Spleen (tissue), 11 donors: ENCODE data around the gene CTTNBP2NL. TPM values are rescaled to one million over a fixed set of nuclear protein-coding genes. Genes with fewer than 3 reads are reported as not detected.

Experiments used
- DNase-seq: peaks from one replicate; pipeline ENCODE4 v3.0.0-alpha.2; 2020
- H3K27ac ChIP-seq, 8 donors: fragments of 200-600 bp; sonication (generic) in 7 of 8; 1 replicate in 4 of 8; 2 replicates in 4 of 8; pipeline versions ENCODE4 v1.5.0 to v1.8.0; 2016 to 2021; ENCODE audit warnings: inconsistent platforms in 4 of 8, mild to moderate bottlenecking in 4 of 8, moderate library complexity in 1 of 8
- H3K27me3 ChIP-seq, 7 donors: fragments of 200-600 bp; sonication (generic) in 6 of 7; replicated peaks in 1 of 7; 1 replicate in 4 of 7; 2 replicates in 3 of 7; pipeline versions ENCODE4 v1.5.0 to v1.8.0; 2016 to 2021; ENCODE audit warnings: inconsistent platforms in 3 of 7, mild to moderate bottlenecking in 1 of 7
- H3K36me3 ChIP-seq, 6 donors: fragments of 200-600 bp; sonication (generic) in 5 of 6; 1 replicate in 4 of 6; 2 replicates in 2 of 6; pipeline versions ENCODE4 v1.5.0 to v1.8.0; 2016 to 2021; ENCODE audit warnings: inconsistent platforms in 2 of 6
- H3K4me1 ChIP-seq, 6 donors: fragments of 200-600 bp; sonication (generic) in 5 of 6; 1 replicate in 3 of 6; 2 replicates in 3 of 6; pipeline versions ENCODE4 v1.5.0 to v1.8.0; 2016 to 2021; ENCODE audit warnings: inconsistent platforms in 3 of 6
- H3K4me3 ChIP-seq, 8 donors: fragments of 200-600 bp; sonication (generic) in 7 of 8; 1 replicate in 4 of 8; 2 replicates in 4 of 8; pipeline versions ENCODE4 v1.5.0 to v1.8.0; 2016 to 2021; ENCODE audit warnings: inconsistent platforms in 4 of 8, mild to moderate bottlenecking in 4 of 8, moderate library complexity in 2 of 8
- H3K9me3 ChIP-seq, 8 donors: fragments of 200-600 bp; sonication (generic) in 7 of 8; 1 replicate in 4 of 8; 2 replicates in 4 of 8; pipeline versions ENCODE4 v1.5.0 to v1.8.0; 2016 to 2021; ENCODE audit warnings: inconsistent platforms in 4 of 8
- CTCF ChIP-seq, 11 experiments: fragments of 200-600 bp in 7 of 11; fragments of 450-650 bp in 4 of 11; sonication (generic) in 4 of 11; IDR thresholded peaks in 8 of 11; conservative IDR thresholded peaks in 3 of 11; 1 replicate in 7 of 11; 2 replicates in 4 of 11; pipeline versions ENCODE4 v1.4.0 to v1.8.0; 2016 to 2021; ENCODE audit warnings: antibody characterized with exemption in 11 of 11, inconsistent platforms in 4 of 11, mild to moderate bottlenecking in 1 of 11
- POLR2A ChIP-seq, 3 donors: fragments of 450-650 bp; IDR thresholded peaks; one replicate each; pipeline ENCODE4 v1.5.1; 2017; ENCODE audit warnings: antibody characterized with exemption in 3 of 3, mild to moderate bottlenecking in 1 of 3
- POLR2AphosphoS5 ChIP-seq, 3 donors: sonication (generic); formaldehyde crosslinking; IDR thresholded peaks; one replicate each; pipeline ENCODE4 v1.5.1; 2017; ENCODE audit warnings: antibody characterized with exemption in 3 of 3
- WGBS, 5 donors: extraction: QIAGEN DNeasy Blood & Tissue Kit in 3 of 5; methylation state at CpG; one replicate each; pipeline versions ENCODE4 v1.1.5 to v1.1.7; 2013 to 2018; 5-methylcytosine and 5-hydroxymethylcytosine counted together
- intact Hi-C: fragments of 100-400 bp; cut with DNase I; formaldehyde crosslinking; loops from one replicate; pipeline ENCODE4 v1.15.0; 2023; ENCODE audit warnings: low total_unique reads
- polyA plus RNA-seq, 3 donors: library from polyadenylated mRNA; stranded (reverse); fragments of 200-250 nt; gene quantifications; one replicate each; pipeline ENCODE4 v1.2.1, GENCODE V29; 2013
- total RNA-seq, 7 donors: library from RNA; depleted of rRNA in 3 of 7; stranded (reverse); fragments of >200 nt in 3 of 7; fragmentation: NEBNext Ultra II Directional in 4 of 7; extraction: Animal tissue kit (Norgen Biotek cat#: 25700) in 4 of 7; gene quantifications; one replicate each; pipeline versions ENCODE4 v1.1.0 to v1.2.1, GENCODE V29; 2016 to 2021
- donor health status: healthy with polysubstance abuse.
- donor health status: DM: no; HTN: no; CAD: no; lungs with moderate emphysema.
- donor health status: DM: no; HTN: no; CAD: no.
- donor health status: Bipolar disorder and iron deficiency.
- donor health status: healthy.
- donor health status: DM: no; HTN: no; CAD: no.
- donor health status: DM: yes; HTN: yes; CAD: no.

Gene CTTNBP2NL
- total and polyA plus RNA-seq, 10 donors, result 1.9 to 48.1 (median 24.0) TPM

GRCh38 chr1:112453876-112454275 lies 57.9 kb downstream of the CTTNBP2NL start:
- TF ChIP-seq POLR2AphosphoS5 (IDR thresholded peaks at IDR 0.05) (no peak), POLR2A (IDR thresholded peaks at IDR 0.05) (no peak), CTCF (IDR thresholded peaks at IDR 0.05 in 8 of 11, conservative IDR thresholded peaks at IDR 0.05 in 3 of 11) (no peak)
- WGBS, 5 donors, result 83 to 95% (median 88%) methylated on average over 1 of the region's 1 CpG
- Histone ChIP-seq H3K27me3 (no peaks in the 10 kb centered on the region), H3K9me3 (no peaks in the 10 kb centered on the region), H3K4me1 (no peaks in the 10 kb centered on the region), H3K27ac (no peak overlapping the region), H3K36me3 (peaks cover 0 to 46% (median 14%) of the 10 kb centered on the region in 6 donors), H3K4me3 (no peak overlapping the region)
- DNase-seq, result no peak
- intact Hi-C loops, result no loop called here

GRCh38 chr1:112454316-112454715 lies 58.3 kb downstream of the CTTNBP2NL start:
- 83 to 91% (median 86%) methylated on average over 3 of the region's 3 CpGs for WGBS, 5 donors
- H3K27ac ChIP-seq, result no peak overlapping the region
- H3K4me3 ChIP-seq, result no peak overlapping the region
- no peaks in the 10 kb centered on the region for H3K27me3 ChIP-seq
- intact Hi-C loops, result no loop called here
- no peak for TF ChIP-seq POLR2AphosphoS5 (IDR thresholded peaks at IDR 0.05)
- TF ChIP-seq POLR2A (IDR thresholded peaks at IDR 0.05), result no peak
- no peak for TF ChIP-seq CTCF (IDR thresholded peaks at IDR 0.05 in 8 of 11, conservative IDR thresholded peaks at IDR 0.05 in 3 of 11)
- no peaks in the 10 kb centered on the region for H3K9me3 ChIP-seq
- peaks cover 0 to 41% (median 13%) of the 10 kb centered on the region in 6 donors for H3K36me3 ChIP-seq
- no peak for DNase-seq
- peaks cover 0 to under 1% (median 0%) of the 10 kb centered on the region in 6 donors for H3K4me1 ChIP-seq

GRCh38 chr1:112457241-112457640 lies 61.2 kb downstream of the CTTNBP2NL start:
- Histone ChIP-seq H3K27ac (no peak overlapping the region), H3K4me3 (no peak overlapping the region), H3K27me3 (no peaks in the 10 kb centered on the region), H3K36me3 (peaks cover 0 to 41% (median 12%) of the 10 kb centered on the region in 6 donors), H3K4me1 (peaks cover 0 to 14% (median 2%) of the 10 kb centered on the region in 6 donors), H3K9me3 (no peaks in the 10 kb centered on the region)
- DNase-seq, result no peak
- WGBS, 5 donors, result 81 to 90% (median 87%) methylated on average over 2 of the region's 2 CpGs
- intact Hi-C loops, result no loop called here
- TF ChIP-seq CTCF (IDR thresholded peaks at IDR 0.05 in 8 of 11, conservative IDR thresholded peaks at IDR 0.05 in 3 of 11) (no peak), POLR2AphosphoS5 (IDR thresholded peaks at IDR 0.05) (no peak), POLR2A (IDR thresholded peaks at IDR 0.05) (no peak)

- H3K4me3 ChIP-seq, result no peak overlapping the region
- intact Hi-C loops, result no loop called here
- peaks cover 0 to 21% (median 7%) of the 10 kb centered on the region in 6 donors for H3K4me1 ChIP-seq
- no peak for TF ChIP-seq POLR2AphosphoS5 (IDR thresholded peaks at IDR 0.05)
- no peak for TF ChIP-seq CTCF (IDR thresholded peaks at IDR 0.05 in 8 of 11, conservative IDR thresholded peaks at IDR 0.05 in 3 of 11)
- no peak for TF ChIP-seq POLR2A (IDR thresholded peaks at IDR 0.05)
- no peak for DNase-seq
- no peak overlapping the region for H3K27ac ChIP-seq
- H3K27me3 ChIP-seq, result no peaks in the 10 kb centered on the region
- H3K9me3 ChIP-seq, result no peaks in the 10 kb centered on the region
- peaks cover 0 to 41% (median 12%) of the 10 kb centered on the region in 6 donors for H3K36me3 ChIP-seq
Observed at GRCh38 chr1:112457955-112458354, 61.9 kb downstream of the CTTNBP2NL start.
